Activated B cell treated with CpG ODN at 0.5 μM for 24 hours (primary cell): ENCODE measurements around the gene MAP2K2. TPM values are rescaled to one million over a fixed set of nuclear protein-coding genes. Genes with fewer than 3 reads are reported as not detected.

ENCODE experiments used
- ATAC-seq: fragments of 200-7000 bp; cut with Tn5 transposase; one replicate; pipeline ENCODE4 v1.10.0; 2021; ENCODE audit warnings: low read depth, mild to moderate bottlenecking, moderate library complexity
- CTCF ChIA-PET: fragments of 350-600 bp; sonication (Branson Sonifier 250); formaldehyde crosslinking; loops from one replicate; lab custom pipeline; 2021; ENCODE audit warnings: antibody characterized with exemption; lab: Charles Lee
- POLR2A ChIA-PET: fragments of 350-600 bp; sonication (Branson Sonifier 250); formaldehyde crosslinking; loops from one replicate; lab custom pipeline; 2021; ENCODE audit warnings: antibody characterized with exemption; lab: Charles Lee
- DNase-seq: peaks from one replicate; pipeline ENCODE4 v3.0.0; 2022
- H3K27ac Mint-ChIP-seq: one replicate; pipeline ENCODE4 v1.8.0; 2020; ENCODE audit warnings: mixed read lengths
- H3K27me3 Mint-ChIP-seq: one replicate; pipeline ENCODE4 v1.8.0; 2021; ENCODE audit warnings: mixed read lengths
- H3K36me3 Mint-ChIP-seq: one replicate; pipeline ENCODE4 v1.8.0; 2021; ENCODE audit warnings: low read depth, mixed read lengths
- H3K4me1 Mint-ChIP-seq: one replicate; pipeline ENCODE4 v1.8.0; 2021; ENCODE audit warnings: mixed read lengths
- H3K4me3 Mint-ChIP-seq: one replicate; pipeline ENCODE4 v1.8.0; 2020; ENCODE audit warnings: mild to moderate bottlenecking, mixed read lengths
- H3K9me3 Mint-ChIP-seq: one replicate; pipeline ENCODE4 v1.8.0; 2020; ENCODE audit warnings: mixed read lengths
- intact Hi-C: fragments of 100-400 bp; cut with micrococcal nuclease; formaldehyde crosslinking; loops from one replicate; pipeline ENCODE4 v1.15.1; 2024
- total RNA-seq: library from RNA; stranded (reverse); gene quantifications from 2 replicates; pipeline ENCODE4 v1.2.3, GENCODE V29; 2022
- TF ChIP-seq, protein P1 (sequence below): fragments of 200-600 bp; IDR thresholded peaks from one replicate; pipeline ENCODE4 v1.8.0; 2022; ENCODE audit warnings: antibody characterized with exemption, mild to moderate bottlenecking

MAP2K2 gene
- total RNA-seq, 1 donor from 2014 or later: 126 TPM

DNA sequence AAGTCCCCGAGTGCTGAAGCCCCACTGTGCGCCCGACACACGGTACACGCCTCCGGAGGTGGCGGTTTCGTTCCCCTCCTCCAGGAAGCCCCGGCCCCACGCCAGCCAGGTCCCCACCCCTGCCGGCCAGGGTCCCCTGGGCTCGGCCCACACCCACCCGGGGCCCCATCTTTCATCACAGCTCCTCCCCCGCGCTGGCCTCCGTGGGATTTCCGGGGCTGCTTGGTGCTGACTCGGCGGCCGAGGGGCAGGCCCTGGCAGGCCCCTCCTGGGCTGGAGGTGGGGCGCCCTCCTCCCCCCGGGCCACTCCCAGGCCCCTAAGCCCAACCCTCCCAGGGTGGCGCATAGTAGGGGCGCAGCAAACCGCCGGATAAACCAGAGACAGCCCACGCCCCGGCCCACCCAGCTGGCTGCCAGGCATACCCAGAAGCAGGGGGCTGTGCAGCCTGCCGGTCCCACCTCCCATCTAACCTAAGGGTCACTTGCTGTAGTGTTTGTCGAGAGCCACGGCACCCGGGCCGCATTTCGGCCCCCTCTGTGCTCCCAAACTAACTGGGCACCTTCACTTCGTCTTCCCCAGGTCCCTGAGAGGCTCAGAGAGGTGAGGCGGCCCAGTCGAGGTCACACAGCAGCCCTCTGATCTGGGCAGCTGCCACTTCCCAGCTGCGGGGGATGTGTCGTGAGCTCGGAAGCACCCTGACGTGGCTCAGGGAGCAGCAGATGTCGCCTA lies 63.9 kb downstream of the MAP2K2 start:
- Mint-ChIP-seq H3K27ac (peak overlapping the region; percentile 78), H3K9me3 (no peaks in the 10 kb centered on the region), H3K27me3 (no peaks in the 10 kb centered on the region), H3K4me1 (peaks cover 56% of the 10 kb centered on the region), H3K36me3 (peaks cover 23% of the 10 kb centered on the region), H3K4me3 (peak overlapping the region; percentile 48)
- ChIA-PET CTCF (no interaction called here), POLR2A (interaction anchor here (0.5 to 1.0 kb wide), 6 partner anchors 9 to 1128 kb away, joined by 3 to 6 read pairs (median 4); partner anchors contain the start of gene EEF2)
- ATAC-seq (peak; percentile 64), DNase-seq (no peak)
- TF ChIP-seq, protein P1, sequence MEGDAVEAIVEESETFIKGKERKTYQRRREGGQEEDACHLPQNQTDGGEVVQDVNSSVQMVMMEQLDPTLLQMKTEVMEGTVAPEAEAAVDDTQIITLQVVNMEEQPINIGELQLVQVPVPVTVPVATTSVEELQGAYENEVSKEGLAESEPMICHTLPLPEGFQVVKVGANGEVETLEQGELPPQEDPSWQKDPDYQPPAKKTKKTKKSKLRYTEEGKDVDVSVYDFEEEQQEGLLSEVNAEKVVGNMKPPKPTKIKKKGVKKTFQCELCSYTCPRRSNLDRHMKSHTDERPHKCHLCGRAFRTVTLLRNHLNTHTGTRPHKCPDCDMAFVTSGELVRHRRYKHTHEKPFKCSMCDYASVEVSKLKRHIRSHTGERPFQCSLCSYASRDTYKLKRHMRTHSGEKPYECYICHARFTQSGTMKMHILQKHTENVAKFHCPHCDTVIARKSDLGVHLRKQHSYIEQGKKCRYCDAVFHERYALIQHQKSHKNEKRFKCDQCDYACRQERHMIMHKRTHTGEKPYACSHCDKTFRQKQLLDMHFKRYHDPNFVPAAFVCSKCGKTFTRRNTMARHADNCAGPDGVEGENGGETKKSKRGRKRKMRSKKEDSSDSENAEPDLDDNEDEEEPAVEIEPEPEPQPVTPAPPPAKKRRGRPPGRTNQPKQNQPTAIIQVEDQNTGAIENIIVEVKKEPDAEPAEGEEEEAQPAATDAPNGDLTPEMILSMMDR: no peak
- intact Hi-C loops: loop anchor here (10.0 kb wide), 1 partner anchor 505 kb away; the partner anchor contains the start of gene MFSD12

DNA sequence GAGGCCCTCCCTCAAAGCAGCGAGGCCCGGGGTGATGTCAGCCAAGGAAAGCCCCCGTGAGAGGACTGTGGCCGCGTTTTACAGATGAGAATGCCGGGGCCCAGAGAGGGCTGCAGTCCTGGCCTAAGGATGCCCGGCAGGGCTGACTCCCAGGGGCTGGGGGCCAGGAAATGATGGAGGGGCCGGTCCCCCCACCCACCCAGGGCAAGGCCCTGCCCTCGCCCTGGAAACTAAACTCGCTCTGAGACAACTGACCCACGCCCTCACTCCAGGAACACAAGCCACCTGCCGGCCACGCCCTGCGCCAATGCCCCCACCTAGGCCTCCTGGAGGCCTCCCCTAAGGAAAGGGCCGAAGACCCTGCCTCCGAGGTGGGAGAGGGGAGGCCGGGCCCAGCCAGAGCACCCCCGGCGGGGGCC lies 64.5 kb downstream of the MAP2K2 start:
- H3K9me3 Mint-ChIP-seq: no peaks in the 10 kb centered on the region
- H3K27me3 Mint-ChIP-seq: no peaks in the 10 kb centered on the region
- DNase-seq (no peak), ATAC-seq (peak; percentile 1)
- H3K4me3 Mint-ChIP-seq: peak overlapping the region; percentile 48
- intact Hi-C loops: no loop called here
- TF ChIP-seq, protein P1: no peak
- H3K4me1 Mint-ChIP-seq: peaks cover 56% of the 10 kb centered on the region
- POLR2A ChIA-PET: interaction anchor here (0.5 to 1.0 kb wide), 5 partner anchors 10 to 1129 kb away, joined by 3 to 6 read pairs (median 4); partner anchors contain the start of gene EEF2
- peak overlapping the region; percentile 73 for H3K27ac Mint-ChIP-seq
- CTCF ChIA-PET: no interaction called here
- H3K36me3 Mint-ChIP-seq: peaks cover 28% of the 10 kb centered on the region

DNA sequence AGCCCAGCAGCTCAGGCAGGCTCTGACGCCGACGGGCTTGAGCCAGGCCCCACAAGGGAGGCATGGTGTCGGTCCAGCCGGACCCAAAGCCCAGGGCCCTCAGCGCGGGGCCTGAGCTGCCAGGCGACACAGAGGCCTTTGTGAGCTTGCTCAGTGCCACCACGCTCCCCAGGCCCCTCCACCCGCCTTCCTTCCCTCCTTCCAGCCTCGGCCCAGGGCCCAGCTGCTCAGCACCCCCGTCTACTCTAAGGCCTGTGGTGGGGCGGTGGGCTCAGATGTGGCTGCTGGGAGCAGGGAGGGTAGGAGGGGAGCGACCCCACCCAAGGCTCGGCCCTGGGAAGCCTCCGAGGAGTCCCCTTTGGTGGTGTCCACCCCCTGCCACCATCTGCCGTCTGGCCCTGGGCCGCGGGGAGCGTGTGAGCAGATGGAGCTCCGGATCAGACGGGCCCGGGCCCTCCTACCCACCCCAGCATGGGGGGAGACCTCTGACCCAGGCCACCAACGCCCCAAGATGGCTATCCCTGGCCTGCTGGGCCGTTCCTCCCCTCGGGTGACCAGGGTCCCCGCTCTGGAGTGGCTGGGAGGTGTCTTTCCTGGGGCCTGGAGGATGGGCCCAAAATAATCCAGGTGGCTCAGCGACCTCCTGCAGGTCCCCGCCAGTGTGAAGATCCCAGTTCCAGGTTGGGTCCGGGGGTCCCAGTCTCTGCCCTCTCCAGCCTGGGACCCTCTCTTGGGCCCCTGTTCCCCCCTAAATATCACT lies 65.0 kb downstream of the MAP2K2 start:
- ChIA-PET CTCF (no interaction called here), POLR2A (interaction anchor here (0.6 to 2.2 kb wide), 5 partner anchors 31 to 73 kb away, joined by 3 to 8 read pairs (median 4); partner anchors contain the start of gene EEF2)
- Mint-ChIP-seq H3K27me3 (no peaks in the 10 kb centered on the region), H3K36me3 (peaks cover 29% of the 10 kb centered on the region), H3K4me3 (no peak overlapping the region), H3K27ac (peak overlapping the region; percentile 73), H3K4me1 (peaks cover 52% of the 10 kb centered on the region), H3K9me3 (no peaks in the 10 kb centered on the region)
- TF ChIP-seq, protein P1: no peak
- intact Hi-C loops: no loop called here
- ATAC-seq (no peak), DNase-seq (no peak)

DNA sequence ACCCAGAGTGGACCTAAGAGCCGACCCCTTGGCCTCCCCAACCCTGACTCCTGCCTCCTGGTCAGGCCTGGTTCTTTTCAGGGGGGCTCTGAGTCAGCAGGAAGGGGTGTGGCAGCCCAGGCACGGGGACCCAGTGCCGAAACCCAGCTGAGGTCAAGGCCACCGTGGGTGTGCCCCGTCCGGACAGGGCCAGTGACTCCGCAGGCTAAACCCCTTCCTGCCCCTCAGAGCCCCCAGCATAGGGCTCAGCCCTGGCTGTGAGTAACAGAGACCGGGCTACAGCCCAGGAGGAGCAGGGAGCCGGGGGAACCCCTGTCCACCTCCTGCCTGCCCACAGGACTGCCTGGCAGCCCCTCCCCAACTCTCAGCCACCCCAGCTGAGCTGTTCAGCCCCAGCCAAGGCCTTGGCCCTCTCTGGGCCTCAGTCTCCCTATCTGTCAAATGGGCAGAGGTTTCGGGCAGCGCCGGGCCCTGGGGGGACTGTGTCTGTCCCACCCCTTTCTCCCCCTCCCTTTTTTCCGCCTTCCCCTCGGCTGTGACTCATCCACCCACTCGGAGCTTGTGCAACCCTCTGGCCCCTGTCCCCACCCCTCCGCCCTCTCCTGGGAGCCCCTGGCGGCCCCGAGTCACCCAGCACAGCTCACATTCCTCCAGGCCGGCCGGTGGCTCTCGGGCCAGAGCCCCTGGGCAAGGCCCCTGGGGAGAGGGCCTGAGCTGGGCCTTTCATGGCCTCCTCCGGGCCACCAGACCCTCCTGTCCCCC lies 65.8 kb downstream of the MAP2K2 start:
- DNase-seq: no peak
- peaks cover 51% of the 10 kb centered on the region for H3K4me1 Mint-ChIP-seq
- ATAC-seq: peak; percentile 22
- ChIA-PET POLR2A (interaction anchor here (0.9 to 2.2 kb wide), 4 partner anchors 32 to 72 kb away, joined by 3 to 8 read pairs (median 6); partner anchors contain the start of gene EEF2), CTCF (no interaction called here)
- intact Hi-C loops: no loop called here
- TF ChIP-seq, protein P1: no peak
- peak overlapping the region; percentile 28 for H3K4me3 Mint-ChIP-seq
- peaks cover 36% of the 10 kb centered on the region for H3K36me3 Mint-ChIP-seq
- H3K27me3 Mint-ChIP-seq: no peaks in the 10 kb centered on the region
- H3K27ac Mint-ChIP-seq: peak overlapping the region; percentile 65
- H3K9me3 Mint-ChIP-seq: no peaks in the 10 kb centered on the region
